ENCODE data around the gene SNED1. TPM values are rescaled to one million over a fixed set of nuclear protein-coding genes. Genes with fewer than 3 reads are reported as not detected.

Gene SNED1
- total RNA-seq, 8 experiments from 2014 or later, result 0.71 to 15.4 (median 2.8) TPM

DNA sequence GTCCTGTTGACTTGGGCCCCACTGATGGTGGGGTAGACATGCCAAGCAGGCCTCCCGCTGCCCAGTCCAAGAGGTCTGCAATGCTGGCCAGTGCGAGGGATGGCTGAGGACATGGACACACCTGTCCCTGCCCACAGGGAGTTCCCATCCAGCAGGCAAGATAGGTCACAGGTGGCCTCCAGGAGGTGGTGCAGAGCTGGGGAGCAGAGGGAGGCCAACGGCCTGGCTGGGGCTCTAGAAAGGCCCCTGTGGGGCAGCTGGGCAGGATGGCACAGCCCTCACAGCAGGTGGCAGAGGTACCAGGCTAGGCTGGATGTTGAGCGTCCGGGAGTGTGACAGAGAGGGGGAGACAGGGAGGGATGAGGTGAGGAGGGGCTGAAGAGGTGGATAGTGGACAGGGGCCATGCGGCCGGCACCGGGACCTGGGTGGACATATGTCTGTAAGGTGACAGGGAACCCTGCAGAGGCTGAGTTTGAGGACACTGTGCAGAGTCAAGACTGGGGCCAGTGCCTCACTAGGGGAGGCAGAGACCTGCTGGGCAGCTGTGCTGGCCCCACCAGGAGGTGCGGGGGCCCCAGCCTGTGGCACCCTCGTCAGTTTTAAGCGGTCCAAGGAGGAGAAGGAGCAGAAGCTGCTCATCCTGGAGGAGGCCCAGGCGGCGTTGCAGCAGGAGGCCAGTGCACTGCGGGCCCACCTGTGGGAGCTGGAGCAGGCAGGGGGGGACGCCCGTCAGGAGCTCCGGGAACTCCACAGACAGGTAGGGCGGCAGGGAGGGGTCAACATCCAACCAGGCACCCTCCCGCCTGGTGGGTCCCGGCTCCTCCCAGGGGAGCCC, 34.3 kb upstream of the SNED1 start:
- ATAC-seq (replicated peaks in 6 of 8), result no peak
- no peak overlapping the region for H3K27ac ChIP-seq
- in situ Hi-C loops (cut with MboI; ENCODE audit: low pct_unique_long_range_greater_than_20kb in 2 of 9, low sequenced_read_pairs in 9 of 9, unreplicated experiment in 9 of 9), result no loop called here
- 80 to 100% (median 87%) methylated on average over 1 to 4 of the region's 20 CpGs; no CpG with 5 or more reads in 7 of the 10 experiments for WGBS, 10 experiments
- H3K4me1 ChIP-seq (replicated peaks in 1 of 2), result peaks cover 30 to 37% of the 10 kb centered on the region in 2 donors
- H3K4me3 ChIP-seq, result no peak overlapping the region

GRCh38 chr2:240964704-240965295, 33.6 kb upstream of the SNED1 start:
- ATAC-seq (replicated peaks in 6 of 8), result no peak
- in situ Hi-C loops (cut with MboI; ENCODE audit: low pct_unique_long_range_greater_than_20kb in 2 of 9, low sequenced_read_pairs in 9 of 9, unreplicated experiment in 9 of 9), result no loop called here
- H3K27ac ChIP-seq, result no peak overlapping the region
- peaks cover 26 to 30% of the 10 kb centered on the region in 2 donors for H3K4me1 ChIP-seq (replicated peaks in 1 of 2)
- 80 to 94% methylated on average over 1 to 3 of the region's 15 CpGs; no CpG with 5 or more reads in 8 of the 10 experiments for WGBS, 10 experiments
- no peak overlapping the region for H3K4me3 ChIP-seq

DNA sequence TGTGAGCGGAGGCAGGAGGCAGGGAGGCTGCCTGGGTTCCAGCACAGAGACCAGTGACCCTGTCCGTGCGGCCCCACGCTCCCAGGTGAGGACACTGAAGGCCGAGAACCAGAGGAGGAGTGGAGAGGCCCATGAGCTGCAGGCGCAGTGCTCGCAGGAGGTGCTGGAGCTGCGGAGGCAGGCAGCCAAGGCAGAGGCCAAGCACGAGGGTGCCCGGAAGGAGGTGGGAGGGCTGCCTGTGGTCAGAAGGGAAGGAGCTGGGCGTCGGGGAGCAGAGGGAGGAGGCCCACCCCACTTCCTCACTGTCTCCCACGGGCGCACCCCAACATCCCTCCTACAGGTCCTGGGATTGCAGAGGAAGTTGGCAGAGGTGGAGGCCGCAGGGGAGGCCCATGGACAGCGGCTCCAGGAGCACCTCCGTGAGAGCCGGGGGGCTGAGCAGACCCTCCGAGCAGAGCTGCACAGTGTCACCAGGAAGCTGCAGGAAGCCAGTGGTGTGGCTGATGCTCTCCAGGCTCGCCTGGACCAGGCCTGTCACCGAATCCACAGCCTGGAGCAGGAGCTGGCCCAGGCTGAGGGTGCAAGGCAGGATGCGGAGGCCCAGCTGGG, 33.0 kb upstream of the SNED1 start:
- H3K4me1 ChIP-seq (replicated peaks in 1 of 2), result peaks cover 20 to 24% of the 10 kb centered on the region in 2 donors
- WGBS, 10 experiments, result 72 to 100% methylated on average over 1 to 3 of the region's 22 CpGs; no CpG with 5 or more reads in 8 of the 10 experiments
- no peak for ATAC-seq (replicated peaks in 6 of 8)
- no peak overlapping the region for H3K4me3 ChIP-seq
- in situ Hi-C loops (cut with MboI; ENCODE audit: low pct_unique_long_range_greater_than_20kb in 2 of 9, low sequenced_read_pairs in 9 of 9, unreplicated experiment in 9 of 9), result no loop called here
- H3K27ac ChIP-seq, result no peak overlapping the region

- Histone ChIP-seq H3K27ac (no peak overlapping the region), H3K4me1 (replicated peaks in 1 of 2) (peaks cover 14 to 20% of the 10 kb centered on the region in 2 donors), H3K4me3 (no peak overlapping the region)
- no peak for ATAC-seq (replicated peaks in 6 of 8)
- WGBS, 10 experiments, result 90 to 93% methylated on average over 2 to 3 of the region's 28 CpGs; no CpG with 5 or more reads in 8 of the 10 experiments
- in situ Hi-C loops (cut with MboI; ENCODE audit: low pct_unique_long_range_greater_than_20kb in 2 of 9, low sequenced_read_pairs in 9 of 9, unreplicated experiment in 9 of 9), result no loop called here
Measured at GRCh38 chr2:240965905-240966456, 32.4 kb upstream of the SNED1 start.

DNA sequence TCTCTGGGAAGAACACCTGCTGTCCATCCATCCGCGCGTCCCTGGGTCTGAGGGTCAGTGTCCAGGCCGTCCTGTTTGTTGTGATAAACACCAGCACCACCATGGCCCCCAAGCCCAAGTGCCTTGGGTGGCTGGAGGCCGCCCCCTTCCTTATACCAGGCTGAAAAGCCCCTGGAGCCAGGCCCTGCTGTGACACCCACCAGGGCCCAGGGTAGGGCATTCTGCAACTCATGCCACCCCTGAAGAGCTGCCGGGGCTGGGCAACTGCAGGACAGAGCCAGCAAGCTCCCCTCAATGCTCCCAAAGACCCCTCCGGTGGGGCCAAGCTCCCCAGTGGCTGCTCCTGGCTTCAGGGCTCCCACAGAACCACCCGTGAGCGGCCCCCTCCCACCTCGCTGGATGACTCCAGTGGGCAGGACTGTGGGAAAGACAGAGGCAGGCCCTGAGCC, 31.9 kb upstream of the SNED1 start:
- ATAC-seq (replicated peaks in 6 of 8), result no peak
- in situ Hi-C loops (cut with MboI; ENCODE audit: low pct_unique_long_range_greater_than_20kb in 2 of 9, low sequenced_read_pairs in 9 of 9, unreplicated experiment in 9 of 9), result no loop called here
- Histone ChIP-seq H3K4me3 (no peak overlapping the region), H3K27ac (no peak overlapping the region), H3K4me1 (replicated peaks in 1 of 2) (peaks cover 9 to 15% of the 10 kb centered on the region in 2 donors)
- WGBS, 10 experiments, result 96% methylated on average over 3 of the region's 10 CpGs; no CpG with 5 or more reads in 9 of the 10 experiments

- peaks cover 9% of the 10 kb centered on the region in 2 donors for H3K4me1 ChIP-seq (replicated peaks in 1 of 2)
- ATAC-seq (replicated peaks in 6 of 8), result no peak
- in situ Hi-C loops (cut with MboI; ENCODE audit: low pct_unique_long_range_greater_than_20kb in 2 of 9, low sequenced_read_pairs in 9 of 9, unreplicated experiment in 9 of 9), result no loop called here
- no peak overlapping the region for H3K4me3 ChIP-seq
- no CpG with 5 or more reads among the region's 32 CpGs for WGBS, 10 experiments
- H3K27ac ChIP-seq, result no peak overlapping the region
Measured at GRCh38 chr2:240966906-240967680, 31.3 kb upstream of the SNED1 start.

GRCh38 chr2:240967681-240968621, 30.5 kb upstream of the SNED1 start:
- 100% methylated on average over 1 of the region's 34 CpGs; no CpG with 5 or more reads in 8 of the 10 experiments for WGBS, 10 experiments
- peaks cover under 1 to 5% of the 10 kb centered on the region in 2 donors for H3K4me1 ChIP-seq (replicated peaks in 1 of 2)
- ATAC-seq (replicated peaks in 6 of 8), result no peak
- H3K27ac ChIP-seq, result no peak overlapping the region
- H3K4me3 ChIP-seq, result no peak overlapping the region
- in situ Hi-C loops (cut with MboI; ENCODE audit: low pct_unique_long_range_greater_than_20kb in 2 of 9, low sequenced_read_pairs in 9 of 9, unreplicated experiment in 9 of 9), result no loop called here

GRCh38 chr2:240968731-240969624, 29.4 kb upstream of the SNED1 start:
- H3K4me3 ChIP-seq, result no peak overlapping the region
- peak in 6 of 8 experiments; percentile 8 to 74 (median 56) for ATAC-seq (replicated peaks in 6 of 8)
- no peak overlapping the region for H3K27ac ChIP-seq
- H3K4me1 ChIP-seq (replicated peaks in 1 of 2), result peaks cover 0 to 8% of the 10 kb centered on the region in 2 donors
- 64 to 83% (median 67%) methylated on average over 1 to 4 of the region's 15 CpGs; no CpG with 5 or more reads in 5 of the 10 experiments for WGBS, 10 experiments
- in situ Hi-C loops (cut with MboI; ENCODE audit: low pct_unique_long_range_greater_than_20kb in 2 of 9, low sequenced_read_pairs in 9 of 9, unreplicated experiment in 9 of 9), result no loop called here

DNA sequence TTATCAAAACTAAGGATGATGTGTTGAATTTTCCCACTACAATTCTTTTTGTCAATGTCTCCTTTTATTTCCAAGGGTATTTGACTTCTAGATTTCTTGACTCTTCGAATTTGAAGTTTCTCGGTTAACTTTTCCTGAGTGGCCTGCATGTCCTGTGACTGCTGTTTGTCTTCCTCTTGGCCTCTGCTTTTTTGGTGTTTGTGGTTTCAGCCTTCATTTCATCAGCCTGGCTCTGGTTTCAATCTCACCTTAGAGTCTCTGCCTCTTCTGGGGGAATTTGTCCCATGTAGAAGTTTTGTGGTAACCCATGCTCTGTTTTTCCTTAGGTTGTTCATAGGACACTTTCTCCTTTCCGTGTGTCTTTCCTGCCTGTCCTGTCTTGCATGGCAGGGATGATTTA, 28.3 kb upstream of the SNED1 start:
- in situ Hi-C loops (cut with MboI; ENCODE audit: low pct_unique_long_range_greater_than_20kb in 2 of 9, low sequenced_read_pairs in 9 of 9, unreplicated experiment in 9 of 9), result no loop called here
- WGBS, 10 experiments, result 18 to 100% (median 82%) methylated on average over 1 to 3 of the region's 3 CpGs; no CpG with 5 or more reads in 1 of the 10 experiments

DNA sequence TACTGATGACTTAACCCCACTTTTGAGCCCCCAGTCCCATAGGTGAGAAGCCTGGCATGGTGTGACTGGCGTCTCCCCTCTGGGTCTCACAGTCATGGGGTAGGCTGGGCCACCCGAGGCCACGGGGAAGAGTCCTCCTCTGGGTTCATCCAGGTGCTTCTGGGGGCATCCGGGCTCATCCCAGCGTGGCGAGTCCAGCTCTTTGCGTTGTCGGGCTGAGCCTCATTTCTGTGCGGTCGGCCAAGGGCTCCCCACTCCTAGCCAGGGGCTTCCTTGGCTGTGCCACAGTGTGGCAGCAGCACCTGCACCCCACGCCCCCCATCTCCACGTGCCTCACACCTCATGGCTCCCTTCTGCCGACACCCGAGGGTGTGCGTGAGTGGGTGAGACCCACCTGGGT, 27.6 kb upstream of the SNED1 start:
- ATAC-seq (replicated peaks in 6 of 8), result no peak
- WGBS, 10 experiments, result 60 to 100% (median 93%) methylated on average over 1 to 9 of the region's 15 CpGs; no CpG with 5 or more reads in 5 of the 10 experiments
- no peak overlapping the region for H3K27ac ChIP-seq
- no peak overlapping the region for H3K4me3 ChIP-seq
- H3K4me1 ChIP-seq (replicated peaks in 1 of 2), result peaks cover 0 to 8% of the 10 kb centered on the region in 2 donors
- in situ Hi-C loops (cut with MboI; ENCODE audit: low pct_unique_long_range_greater_than_20kb in 2 of 9, low sequenced_read_pairs in 9 of 9, unreplicated experiment in 9 of 9), result no loop called here

More for the DNA sequence above, 28.3 kb upstream of the SNED1 start:
- ATAC-seq (replicated peaks in 6 of 8), result no peak
- no peak overlapping the region for H3K4me3 ChIP-seq
- H3K4me1 ChIP-seq (replicated peaks in 1 of 2), result peaks cover 0 to 8% of the 10 kb centered on the region in 2 donors
- H3K27ac ChIP-seq, result no peak overlapping the region

- no peak overlapping the region for H3K27ac ChIP-seq
- 0 to 43% (median 19%) methylated on average over 1 to 6 of the region's 11 CpGs; no CpG with 5 or more reads in 6 of the 10 experiments for WGBS, 10 experiments
- H3K4me1 ChIP-seq (replicated peaks in 1 of 2), result peaks cover 0 to 8% of the 10 kb centered on the region in 2 donors
- no peak overlapping the region for H3K4me3 ChIP-seq
- peak in 1 of 8 experiments; percentile 15 for ATAC-seq (replicated peaks in 6 of 8)
- in situ Hi-C loops (cut with MboI; ENCODE audit: low pct_unique_long_range_greater_than_20kb in 2 of 9, low sequenced_read_pairs in 9 of 9, unreplicated experiment in 9 of 9), result no loop called here
Measured at GRCh38 chr2:240972201-240972600, 26.2 kb upstream of the SNED1 start.
